T follicular helper cell (primary cell): ENCODE measurements around the gene ADARB1.

Experiments used
- DNase-seq: peaks from one replicate; pipeline ENCODE4 v3.0.0-alpha.2; 2020; ENCODE audit warnings: low read depth

The ADARB1 gene

DNA sequence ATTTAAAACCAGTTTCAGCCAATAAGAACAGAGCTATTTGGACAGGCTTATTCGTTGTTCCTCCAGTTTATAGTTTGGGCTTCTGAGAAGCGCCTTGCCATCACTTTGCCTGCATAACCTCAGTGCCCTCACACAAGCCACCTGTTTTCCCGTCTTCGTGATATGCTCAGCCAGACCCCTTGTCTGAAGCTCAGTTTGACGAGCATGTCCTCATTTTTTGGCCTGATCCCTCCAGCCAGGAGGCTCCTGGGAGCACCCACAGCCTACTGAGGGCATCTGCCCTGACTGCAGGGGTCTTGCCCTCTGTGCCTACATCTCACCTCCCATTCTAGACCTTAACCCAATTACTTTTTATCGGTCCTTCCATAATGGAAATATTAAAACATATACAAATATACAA is 95.3 kb downstream of the ADARB1 start:
- no peak for DNase-seq

- DNase-seq = no peak
Measured at GRCh38 chr21:45170987-45171386, 96.6 kb downstream of the ADARB1 start.

- no peak for DNase-seq
Measured at GRCh38 chr21:45172420-45172819, 98.0 kb downstream of the ADARB1 start.

DNA sequence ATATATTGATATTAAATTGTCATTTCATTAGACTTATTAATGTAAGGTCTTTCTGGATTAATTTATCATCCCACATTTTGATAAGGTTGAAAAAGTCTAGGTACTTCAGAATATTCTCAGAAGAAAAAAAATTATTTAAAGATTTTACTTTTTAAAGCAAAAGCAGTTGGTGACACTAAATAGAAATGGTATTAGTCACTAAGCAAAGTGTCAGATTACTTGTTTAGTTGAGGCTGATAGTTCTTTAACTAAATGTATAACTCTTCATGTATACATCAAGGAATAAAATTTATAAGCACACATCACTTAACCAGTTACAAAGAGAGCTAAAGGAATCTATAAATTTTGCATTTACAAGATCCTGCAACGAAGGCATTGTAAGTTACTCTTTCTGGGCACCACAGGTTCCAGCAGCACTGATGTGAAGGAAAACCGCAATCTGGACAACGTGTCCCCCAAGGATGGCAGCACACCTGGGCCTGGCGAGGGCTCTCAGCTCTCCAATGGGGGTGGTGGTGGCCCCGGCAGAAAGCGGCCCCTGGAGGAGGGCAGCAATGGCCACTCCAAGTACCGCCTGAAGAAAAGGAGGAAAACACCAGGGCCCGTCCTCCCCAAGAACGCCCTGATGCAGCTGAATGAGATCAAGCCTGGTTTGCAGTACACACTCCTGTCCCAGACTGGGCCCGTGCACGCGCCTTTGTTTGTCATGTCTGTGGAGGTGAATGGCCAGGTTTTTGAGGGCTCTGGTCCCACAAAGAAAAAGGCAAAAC is 101.1 kb downstream of the ADARB1 start:
- DNase-seq = no peak

GRCh38 chr21:45176141-45176540 is 101.8 kb downstream of the ADARB1 start:
- DNase-seq = no peak

DNA sequence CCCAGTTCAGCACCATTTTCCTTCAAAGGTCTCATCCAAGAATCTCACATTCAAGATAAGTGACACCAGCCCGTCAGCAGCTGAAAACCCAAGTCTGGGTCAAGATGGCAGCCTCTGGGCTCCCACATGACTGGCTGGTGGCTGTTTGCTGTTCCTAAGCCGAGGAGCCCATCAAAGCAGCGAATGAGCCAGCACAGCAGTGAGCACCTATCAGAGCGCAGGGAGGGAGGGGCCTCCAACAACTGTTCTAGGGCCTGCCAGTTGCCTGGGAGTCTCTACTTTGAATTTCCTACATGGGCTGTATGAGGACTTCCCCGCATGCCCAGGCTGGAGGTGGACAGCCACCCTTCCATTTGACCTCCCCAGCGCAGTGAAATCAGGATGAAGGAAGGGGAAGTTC is 102.7 kb downstream of the ADARB1 start:
- DNase-seq = no peak

DNA sequence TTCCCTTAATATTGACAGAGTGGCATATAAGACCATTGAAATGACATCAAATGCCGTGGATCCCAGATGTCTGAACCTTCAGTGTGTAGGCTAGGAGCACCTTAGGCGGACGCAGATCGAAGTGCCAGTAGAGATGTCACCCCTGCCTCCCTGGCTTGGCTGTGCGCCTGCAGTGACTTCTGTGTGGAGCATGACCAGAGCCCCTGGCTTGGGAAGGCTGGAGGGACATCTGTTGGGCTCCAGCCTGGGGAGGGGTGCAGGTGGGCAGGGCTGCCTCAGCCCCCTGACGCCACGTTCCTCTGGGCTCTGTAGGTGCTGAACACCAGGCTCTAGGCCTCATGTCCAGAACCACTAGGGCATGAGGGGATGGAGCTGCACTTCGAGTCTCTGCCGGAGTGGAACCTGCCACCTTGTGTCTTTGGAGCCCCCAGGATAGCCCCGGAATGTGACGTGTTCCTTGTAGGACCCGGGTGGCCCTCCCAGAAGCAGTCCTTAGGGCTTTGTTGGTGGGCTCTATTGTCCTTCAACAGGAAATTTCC is 103.8 kb downstream of the ADARB1 start:
- no peak for DNase-seq

- no peak for DNase-seq
Measured at GRCh38 chr21:45178971-45179370, 104.6 kb downstream of the ADARB1 start.

DNA sequence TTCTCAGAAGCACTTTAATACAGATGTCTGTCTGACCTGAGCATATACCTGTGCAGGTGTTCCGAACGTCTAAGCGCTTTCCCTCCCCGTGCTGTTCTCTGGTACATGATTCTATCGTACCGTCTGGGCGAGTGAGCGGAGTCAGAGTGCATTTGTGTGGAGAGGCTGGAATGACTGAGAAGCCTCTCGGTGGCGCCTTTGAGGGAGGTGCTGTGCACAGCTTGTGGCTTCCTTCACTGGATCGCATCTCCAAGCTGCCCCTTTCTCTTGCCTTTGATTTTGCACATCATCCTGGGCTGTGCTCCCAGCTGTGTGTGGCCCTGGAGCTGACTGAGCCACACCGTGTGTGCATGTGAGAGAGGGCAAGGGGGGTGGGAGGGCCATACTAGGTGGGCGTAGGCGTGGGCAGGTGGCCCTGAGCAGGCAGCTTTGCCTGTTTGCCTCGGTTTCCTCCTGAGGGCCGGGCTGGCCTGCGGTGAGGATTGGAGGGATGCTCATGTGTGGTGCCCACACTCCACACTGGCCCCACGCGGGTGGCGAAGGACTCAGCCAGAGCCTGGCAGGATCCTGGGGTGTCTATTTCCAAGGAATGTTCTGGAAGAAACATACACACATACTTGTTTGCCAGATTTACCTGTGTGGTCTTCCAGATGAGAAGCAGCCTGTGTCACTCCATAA is 105.3 kb downstream of the ADARB1 start:
- no peak for DNase-seq

DNA sequence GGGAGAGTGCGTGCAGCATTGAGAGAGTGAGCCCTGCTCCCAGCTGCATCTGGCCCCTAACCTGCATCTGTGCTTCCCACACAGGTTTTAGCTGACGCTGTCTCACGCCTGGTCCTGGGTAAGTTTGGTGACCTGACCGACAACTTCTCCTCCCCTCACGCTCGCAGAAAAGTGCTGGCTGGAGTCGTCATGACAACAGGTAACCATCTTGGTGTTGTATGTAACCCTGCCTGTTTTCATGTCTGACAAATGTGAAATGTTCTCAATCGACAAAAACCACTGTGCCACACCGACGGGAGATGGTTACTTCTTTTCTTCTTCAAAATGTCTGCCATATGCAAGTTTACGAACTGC is 105.8 kb downstream of the ADARB1 start:
- no peak for DNase-seq

DNA sequence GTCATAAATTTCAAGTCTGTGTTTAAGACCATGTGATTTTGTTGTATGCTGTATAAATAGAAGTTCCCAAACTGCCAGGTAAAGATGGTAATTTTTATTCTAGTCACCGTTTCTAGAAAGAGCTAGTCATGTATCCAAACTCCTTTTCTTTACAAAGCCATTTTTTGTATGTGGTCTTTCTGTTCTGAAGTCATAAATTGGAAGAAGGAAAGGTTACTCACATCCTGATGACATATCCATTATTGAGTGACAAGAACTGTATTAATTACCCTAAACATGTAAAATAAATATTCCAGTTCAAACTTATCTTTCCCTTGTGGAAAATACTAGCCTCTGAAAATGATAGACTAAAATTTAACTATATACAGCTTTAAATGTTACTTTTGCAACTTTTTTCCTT is 108.6 kb downstream of the ADARB1 start:
- no peak for DNase-seq

DNA sequence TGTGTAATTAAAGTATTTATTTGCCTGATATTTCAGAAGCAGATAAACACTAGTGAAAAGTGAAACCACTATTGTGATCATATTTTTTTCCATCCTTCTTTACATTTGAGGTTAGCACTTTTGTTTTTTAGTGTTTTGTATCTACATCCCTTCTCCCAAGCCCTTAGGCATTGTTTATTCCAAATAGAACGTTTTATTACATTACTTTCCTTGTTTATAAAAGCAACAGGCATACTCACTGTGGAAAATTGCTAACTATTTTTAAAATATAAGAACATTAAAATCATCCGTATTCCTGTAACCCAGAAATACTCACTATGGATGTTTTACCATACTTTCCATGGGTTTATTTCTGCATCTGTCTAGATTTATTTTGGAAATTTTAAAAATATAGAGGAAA is 109.5 kb downstream of the ADARB1 start:
- no peak for DNase-seq

- DNase-seq = no peak
Measured at GRCh38 chr21:45184869-45185268, 110.5 kb downstream of the ADARB1 start.

DNA sequence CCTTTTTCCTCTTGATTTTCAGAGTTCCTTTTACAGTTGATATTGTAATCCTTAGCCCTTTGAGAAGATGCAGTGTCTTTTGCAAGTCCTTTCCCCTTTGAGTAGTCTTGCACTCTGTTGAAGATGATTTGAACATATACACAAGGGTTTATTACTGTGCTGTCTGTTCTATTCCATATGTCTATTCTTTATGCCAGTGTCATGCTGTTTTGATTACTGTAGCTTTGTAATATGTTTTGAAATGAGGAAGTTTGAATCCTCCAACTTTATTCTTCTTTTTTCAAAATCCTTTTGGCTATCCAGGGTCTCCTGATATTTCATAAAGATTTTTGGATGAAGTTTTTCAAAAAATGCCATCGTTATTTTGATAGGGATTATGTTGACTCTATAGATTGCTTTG is 112.3 kb downstream of the ADARB1 start:
- DNase-seq = no peak

GRCh38 chr21:45187646-45188045 is 113.3 kb downstream of the ADARB1 start:
- no peak for DNase-seq

DNA sequence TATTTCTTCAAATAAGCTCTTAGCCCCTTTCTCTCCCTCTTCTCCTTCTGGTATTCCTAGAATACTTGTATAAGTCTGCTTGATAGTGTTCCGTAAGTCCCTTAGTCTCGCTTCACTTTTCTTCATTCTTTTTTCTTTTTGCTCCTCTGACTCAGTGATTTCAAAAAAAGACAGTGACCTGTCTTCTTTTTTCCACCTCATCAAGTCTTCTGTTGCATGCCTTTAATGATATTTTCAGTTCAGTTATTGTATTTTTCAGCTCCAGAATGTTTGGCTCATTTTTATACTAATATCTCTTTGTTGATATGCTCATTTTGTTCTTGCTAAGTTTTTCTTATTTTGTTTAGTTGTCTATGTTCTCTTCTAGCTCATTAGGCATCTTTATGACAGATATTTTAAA is 115.6 kb downstream of the ADARB1 start:
- DNase-seq = no peak

DNA sequence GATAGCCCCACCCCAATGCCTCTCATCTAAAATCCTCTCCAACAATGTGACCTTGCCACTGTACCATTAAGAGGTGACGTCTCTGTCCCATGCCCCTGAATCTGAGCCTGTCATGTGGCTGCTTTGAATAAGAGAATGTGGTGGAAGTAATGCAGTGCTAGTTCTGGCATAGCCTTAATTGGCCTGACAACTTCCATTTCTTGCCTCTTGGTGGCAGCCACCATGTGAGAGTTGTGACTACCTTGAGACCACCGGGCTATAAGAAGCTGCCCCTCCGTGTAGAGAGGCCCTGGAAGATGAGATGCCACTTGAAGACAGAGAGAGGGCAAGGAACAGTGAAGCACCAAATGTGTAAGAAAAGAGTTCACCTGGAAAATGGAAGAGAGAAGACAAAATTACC is 118.0 kb downstream of the ADARB1 start:
- no peak for DNase-seq

- no peak for DNase-seq
Measured at GRCh38 chr21:45196620-45197019, 122.2 kb downstream of the ADARB1 start.

GRCh38 chr21:45199201-45199600 is 124.8 kb downstream of the ADARB1 start:
- no peak for DNase-seq

GRCh38 chr21:45200031-45200430 is 125.7 kb downstream of the ADARB1 start:
- no peak for DNase-seq

DNA sequence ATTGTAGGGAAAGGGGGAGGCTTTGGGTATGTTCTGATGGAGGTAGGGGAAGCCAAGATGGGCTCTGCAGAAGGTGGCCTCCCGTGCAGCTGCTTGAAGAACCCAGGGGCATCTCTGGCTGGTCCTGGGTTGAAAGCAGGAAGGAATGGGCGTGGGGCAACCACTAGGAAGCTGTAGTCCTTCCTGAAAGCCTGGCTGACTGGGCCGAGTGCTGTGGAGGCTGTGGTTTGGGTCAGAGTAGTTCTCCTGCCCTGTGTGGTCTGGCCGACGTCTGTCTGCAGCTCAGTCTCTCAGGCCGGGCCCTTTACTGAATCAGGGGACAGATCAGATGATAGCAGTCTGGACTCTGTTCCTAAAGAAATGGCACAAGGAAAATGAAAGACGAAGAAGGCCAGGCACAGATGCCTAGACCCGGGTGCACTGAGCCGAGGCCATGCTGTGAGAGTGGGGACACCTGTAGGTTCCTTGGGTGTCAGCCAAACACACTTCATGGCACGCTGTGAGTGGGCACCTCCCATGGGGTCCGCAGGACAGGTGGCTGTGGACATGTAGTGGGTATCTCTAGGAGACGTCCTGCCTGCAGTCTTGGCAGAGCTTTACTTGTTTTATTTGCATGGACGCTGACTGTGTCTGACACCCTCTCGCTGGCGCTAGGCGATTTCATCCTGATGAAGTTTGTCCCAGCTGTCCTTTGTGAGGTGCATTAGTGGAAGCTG is 126.4 kb downstream of the ADARB1 start:
- no peak for DNase-seq

DNA sequence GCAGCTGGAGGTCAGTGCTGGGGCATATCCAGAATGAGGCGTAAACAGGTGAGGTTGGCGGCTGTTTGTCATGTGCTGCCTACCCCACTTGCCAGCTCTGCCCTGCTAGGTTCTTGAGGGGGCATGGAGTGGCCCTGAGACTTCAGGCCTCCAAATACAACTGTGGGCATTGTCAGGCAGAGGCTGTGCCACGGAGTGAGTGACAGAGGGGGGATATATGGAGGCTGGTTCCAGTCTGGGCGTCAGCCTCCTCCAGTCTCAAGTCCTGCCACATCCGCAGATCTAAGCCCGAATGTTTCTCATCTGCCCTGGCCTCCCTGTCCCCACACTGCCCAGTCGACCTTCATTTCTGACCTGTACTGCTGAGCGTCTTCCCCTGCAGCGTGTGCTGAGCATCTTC is 128.0 kb downstream of the ADARB1 start:
- DNase-seq = no peak

DNA sequence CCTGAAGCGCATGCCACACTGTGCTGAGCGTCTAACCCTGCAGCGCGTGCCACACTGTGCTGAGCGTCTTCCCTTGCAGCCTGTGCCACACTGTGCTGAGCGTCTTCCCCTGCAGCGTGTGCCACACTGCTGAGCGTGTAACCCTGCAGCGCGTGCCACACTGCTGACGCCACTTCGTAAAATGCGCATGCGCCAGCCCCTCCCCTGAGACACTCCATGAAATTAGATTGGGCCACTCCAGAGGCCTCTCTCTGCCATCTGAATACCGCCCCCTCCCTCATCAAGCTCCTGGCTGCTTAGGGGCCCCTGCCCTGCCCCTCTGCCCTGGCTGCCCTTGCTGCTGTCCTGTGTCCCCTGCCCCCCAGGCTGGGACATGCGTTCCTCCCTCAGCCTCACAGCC is 128.5 kb downstream of the ADARB1 start:
- no peak for DNase-seq
